Fibroblast of lung (primary cell): ENCODE data around the gene SKP1. TPM values are rescaled to one million over a fixed set of nuclear protein-coding genes. Genes with fewer than 3 reads are reported as not detected.
A peak's percentile ranks its signal among the peaks of the same experiment; 100 is the strongest.

Experiments used
- DNase-seq, 2 donors: peaks; one replicate each; pipeline versions ENCODE4 v3.0.0 to v3.0.0-alpha.2; 2010; ENCODE audit warnings: low read depth in 2 of 2
- H2AFZ ChIP-seq: 2 replicates; pipeline ENCODE4 v1.5.1; 2012; ENCODE audit warnings: low read length, control low read depth, inconsistent platforms
- H3K27ac ChIP-seq: 2 replicates; pipeline ENCODE4 v1.5.1; 2011; ENCODE audit warnings: low read length, control low read depth; ENCODE audit not compliant: insufficient read depth
- H3K27me3 ChIP-seq: 2 replicates; pipeline ENCODE4 v1.5.1; 2011; ENCODE audit warnings: mild to moderate bottlenecking, low read length; ENCODE audit not compliant: control insufficient read depth, insufficient read depth
- H3K36me3 ChIP-seq: 2 replicates; pipeline ENCODE4 v1.5.1; 2011; ENCODE audit warnings: low read length; ENCODE audit not compliant: control insufficient read depth, insufficient read depth
- H3K4me1 ChIP-seq: 2 replicates; pipeline ENCODE4 v1.5.1; 2011; ENCODE audit warnings: low read length; ENCODE audit not compliant: control insufficient read depth, insufficient read depth; ENCODE audit errors: extremely low read depth
- H3K4me2 ChIP-seq: 2 replicates; pipeline ENCODE4 v1.5.1; 2011; ENCODE audit warnings: low read length, control low read depth; ENCODE audit not compliant: insufficient read depth; ENCODE audit errors: extremely low read depth
- H3K4me3 ChIP-seq, 4 experiments: fragments of 200-600 bp in 1 of 4; sonication (generic) in 1 of 4; replicated peaks in 1 of 4; 2 replicates each; pipeline ENCODE4 v1.5.1; 2011 to 2016; ENCODE audit warnings: low read length in 4 of 4, low read depth in 3 of 4, mild to moderate bottlenecking in 3 of 4, control low read depth in 2 of 4, inconsistent platforms in 1 of 4, mixed read lengths in 1 of 4; ENCODE audit not compliant: insufficient read depth in 1 of 4; ENCODE audit errors: control extremely low read depth in 1 of 4
- H3K79me2 ChIP-seq: 2 replicates; pipeline ENCODE4 v1.5.1; 2012; ENCODE audit warnings: mild to moderate bottlenecking, low read length, inconsistent platforms; ENCODE audit not compliant: control insufficient read depth, insufficient read depth
- H3K9ac ChIP-seq: 2 replicates; pipeline ENCODE4 v1.5.1; 2011; ENCODE audit warnings: mild to moderate bottlenecking, low read length, control low read depth; ENCODE audit not compliant: insufficient read depth
- H3K9me3 ChIP-seq: 2 replicates; pipeline ENCODE4 v1.5.1; 2012; ENCODE audit warnings: low read depth, low read length; ENCODE audit not compliant: control insufficient read depth, insufficient read depth
- H4K20me1 ChIP-seq: 2 replicates; pipeline ENCODE4 v1.5.1; 2011; ENCODE audit warnings: low read length; ENCODE audit not compliant: control insufficient read depth, insufficient read depth; ENCODE audit errors: extremely low read depth
- EZH2 ChIP-seq: IDR thresholded peaks from 2 replicates; pipeline ENCODE4 v1.5.1; 2012; ENCODE audit warnings: low read length, control low read depth, mild to moderate bottlenecking; ENCODE audit errors: missing control alignments
- polyA plus RNA-seq, 2 donors: library from polyadenylated mRNA; depleted of rRNA in 1 of 2; stranded (reverse) in 1 of 2; unstranded in 1 of 2; fragments of >200 nt; gene quantifications; 2 replicates each; pipeline ENCODE4 v1.2.1, GENCODE V29; 2011 to 2012; ENCODE audit warnings: missing spikeins in 1 of 2
- total RNA-seq: library from RNA; depleted of rRNA; stranded (reverse); fragments of >200 nt; gene quantifications from 2 replicates; pipeline ENCODE4 v1.2.1, GENCODE V29; 2014
- TF ChIP-seq, protein P1 (sequence below), 2 donors: IDR thresholded peaks in 1 of 2; conservative IDR thresholded peaks in 1 of 2; 1 replicate in 1 of 2; 2 replicates in 1 of 2; pipeline ENCODE4 v1.5.1; 2011 to 2012; ENCODE audit warnings: low read length in 2 of 2, control low read depth in 1 of 2, inconsistent platforms in 1 of 2, low read depth in 1 of 2, mild to moderate bottlenecking in 1 of 2

SKP1 gene
- total and polyA plus RNA-seq, 2 donors (not counting 1 experiment from before 2014, with no cell fraction given) = 259 to 985 TPM

DNA sequence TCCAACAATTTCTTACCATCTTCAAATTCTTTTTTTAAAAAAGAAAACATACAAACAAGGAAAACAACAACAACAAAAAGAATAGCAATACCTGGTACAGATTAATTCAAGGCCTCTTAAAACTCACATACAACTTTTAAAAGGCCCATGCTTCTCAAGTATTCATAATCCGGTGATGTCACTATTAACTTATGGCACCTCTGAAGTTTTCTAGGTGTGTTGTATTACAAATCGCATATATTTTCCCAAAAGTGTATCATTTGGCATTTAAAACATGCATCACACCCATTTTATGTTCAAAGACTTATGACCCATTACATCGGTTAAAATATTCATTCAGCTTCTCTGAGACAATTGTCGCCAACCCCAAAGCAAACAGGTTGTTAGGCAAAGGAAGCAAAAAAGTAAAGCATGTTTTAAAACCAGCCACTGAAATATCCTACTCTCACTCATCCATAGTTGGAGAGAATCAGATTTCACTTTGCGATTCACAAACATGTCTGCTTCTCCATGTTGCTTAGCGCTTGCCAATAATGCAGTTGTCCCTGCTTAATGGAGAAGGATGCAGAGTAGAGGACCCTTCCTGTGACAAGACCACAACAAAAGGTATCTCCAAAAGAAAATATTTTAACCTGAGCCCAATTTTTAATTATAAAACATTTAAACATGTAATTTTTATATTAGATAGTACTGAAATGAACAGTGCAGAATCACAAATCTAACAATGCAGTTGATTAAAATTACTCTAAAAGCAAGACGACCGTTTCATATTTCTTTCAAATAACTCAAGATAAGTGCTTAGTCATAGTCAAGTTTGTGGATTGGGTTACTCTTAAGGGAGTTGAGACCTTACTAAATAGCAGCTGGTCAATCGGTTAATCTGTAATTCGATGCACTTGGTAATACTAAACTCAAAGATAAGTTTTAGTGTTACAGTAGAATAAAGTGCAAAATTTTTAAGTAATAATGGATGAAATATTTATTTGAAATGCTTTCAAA, 1.6 kb downstream of the SKP1 start:
- peaks cover 7% of the 10 kb centered on the region for H3K4me1 ChIP-seq
- H4K20me1 ChIP-seq = peaks cover 6% of the 10 kb centered on the region
- no peaks in the 10 kb centered on the region for H3K9me3 ChIP-seq
- TF ChIP-seq EZH2 = no peak
- TF ChIP-seq, protein P1, sequence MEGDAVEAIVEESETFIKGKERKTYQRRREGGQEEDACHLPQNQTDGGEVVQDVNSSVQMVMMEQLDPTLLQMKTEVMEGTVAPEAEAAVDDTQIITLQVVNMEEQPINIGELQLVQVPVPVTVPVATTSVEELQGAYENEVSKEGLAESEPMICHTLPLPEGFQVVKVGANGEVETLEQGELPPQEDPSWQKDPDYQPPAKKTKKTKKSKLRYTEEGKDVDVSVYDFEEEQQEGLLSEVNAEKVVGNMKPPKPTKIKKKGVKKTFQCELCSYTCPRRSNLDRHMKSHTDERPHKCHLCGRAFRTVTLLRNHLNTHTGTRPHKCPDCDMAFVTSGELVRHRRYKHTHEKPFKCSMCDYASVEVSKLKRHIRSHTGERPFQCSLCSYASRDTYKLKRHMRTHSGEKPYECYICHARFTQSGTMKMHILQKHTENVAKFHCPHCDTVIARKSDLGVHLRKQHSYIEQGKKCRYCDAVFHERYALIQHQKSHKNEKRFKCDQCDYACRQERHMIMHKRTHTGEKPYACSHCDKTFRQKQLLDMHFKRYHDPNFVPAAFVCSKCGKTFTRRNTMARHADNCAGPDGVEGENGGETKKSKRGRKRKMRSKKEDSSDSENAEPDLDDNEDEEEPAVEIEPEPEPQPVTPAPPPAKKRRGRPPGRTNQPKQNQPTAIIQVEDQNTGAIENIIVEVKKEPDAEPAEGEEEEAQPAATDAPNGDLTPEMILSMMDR (conservative IDR thresholded peaks at IDR 0.05 in 1 of 2, IDR thresholded peaks at IDR 0.05 in 1 of 2; ENCODE audit: low read depth in 1 of 2, low read length in 2 of 2) = no peak
- no peaks in the 10 kb centered on the region for H3K27me3 ChIP-seq
- H3K79me2 ChIP-seq = peaks cover 63% of the 10 kb centered on the region
- H3K4me3 ChIP-seq = peak overlapping the region; percentile 79 to 100 (median 95)
- peak overlapping the region; percentile 98 for H3K9ac ChIP-seq
- DNase-seq = peak; percentile 63 to 66
- peak overlapping the region; percentile 96 for H3K27ac ChIP-seq
- no peak overlapping the region for H2AFZ ChIP-seq
- H3K4me2 ChIP-seq = peak overlapping the region; percentile 95
- H3K36me3 ChIP-seq = peaks cover 8% of the 10 kb centered on the region

DNA sequence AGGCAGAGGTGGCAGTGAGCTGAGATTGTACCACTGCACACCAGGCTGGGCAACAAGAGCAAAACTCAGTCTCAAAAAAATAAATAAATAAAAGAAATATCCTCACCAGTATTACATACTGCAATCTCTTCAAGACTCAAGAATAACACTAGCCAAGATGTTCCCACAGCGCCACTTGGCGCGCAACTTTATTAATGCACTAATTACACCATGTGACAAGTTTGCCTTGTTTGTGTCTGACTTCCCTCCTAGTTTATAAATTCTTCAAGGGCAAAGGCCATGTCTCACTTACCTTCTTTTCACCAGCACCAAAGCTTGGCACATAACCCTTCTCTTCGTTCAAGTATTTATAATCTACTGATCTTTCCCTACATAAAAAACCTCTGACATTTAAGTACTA, 4.8 kb downstream of the SKP1 start:
- Histone ChIP-seq H3K79me2 (peaks cover 77% of the 10 kb centered on the region), H2AFZ (no peak overlapping the region), H3K36me3 (peaks cover 14% of the 10 kb centered on the region), H3K4me2 (no peak overlapping the region), H3K4me3 (no peak overlapping the region), H3K9me3 (no peaks in the 10 kb centered on the region), H3K27ac (no peak overlapping the region), H4K20me1 (peaks cover 6% of the 10 kb centered on the region), H3K27me3 (no peaks in the 10 kb centered on the region), H3K9ac (no peak overlapping the region), H3K4me1 (peaks cover 5% of the 10 kb centered on the region)
- TF ChIP-seq, protein P1 (conservative IDR thresholded peaks at IDR 0.05 in 1 of 2, IDR thresholded peaks at IDR 0.05 in 1 of 2; ENCODE audit: low read depth in 1 of 2, low read length in 2 of 2) = no peak
- TF ChIP-seq EZH2 = no peak
- DNase-seq = no peak

DNA sequence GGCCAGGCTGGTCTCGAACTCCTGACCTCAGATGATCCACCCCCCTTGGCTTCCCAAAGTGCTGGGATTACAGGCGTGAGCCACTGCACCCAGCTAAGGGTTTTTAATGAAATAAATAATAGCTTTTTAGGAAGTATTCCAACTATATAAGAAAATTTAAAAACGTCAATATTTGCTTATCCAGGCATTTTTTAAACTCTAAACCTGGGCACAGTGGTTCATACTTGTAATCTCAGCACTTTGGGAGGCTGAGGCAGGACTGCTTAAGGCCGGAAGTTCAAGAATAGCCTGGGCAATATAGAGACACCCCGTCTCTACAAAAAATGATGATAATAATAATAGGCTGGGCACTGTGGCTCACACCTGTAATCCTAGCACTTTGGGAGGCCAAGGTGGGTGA, 14.2 kb downstream of the SKP1 start:
- Histone ChIP-seq H3K36me3 (peaks cover 11% of the 10 kb centered on the region), H2AFZ (no peak overlapping the region), H3K4me1 (no peaks in the 10 kb centered on the region), H3K27me3 (no peaks in the 10 kb centered on the region), H4K20me1 (no peaks in the 10 kb centered on the region), H3K9me3 (no peaks in the 10 kb centered on the region), H3K79me2 (peaks cover 11% of the 10 kb centered on the region), H3K27ac (no peak overlapping the region), H3K4me2 (no peak overlapping the region), H3K9ac (no peak overlapping the region), H3K4me3 (no peak overlapping the region)
- DNase-seq = no peak
- no peak for TF ChIP-seq EZH2
- TF ChIP-seq, protein P1 (conservative IDR thresholded peaks at IDR 0.05 in 1 of 2, IDR thresholded peaks at IDR 0.05 in 1 of 2; ENCODE audit: low read depth in 1 of 2, low read length in 2 of 2) = no peak
